Breast epithelium (tissue), 3 donors: Measurements from ENCODE around the gene OR2F1.

Source experiments
- CTCF ChIP-seq, 3 donors: fragments of 450-650 bp; IDR thresholded peaks; one replicate each; pipeline ENCODE4 v1.5.1; 2016 to 2017; ENCODE audit warnings: antibody characterized with exemption in 3 of 3, mild to moderate bottlenecking in 3 of 3, moderate library complexity in 3 of 3
- POLR2A ChIP-seq: fragments of 450-650 bp; IDR thresholded peaks from one replicate; pipeline ENCODE4 v1.6.1; 2016; ENCODE audit warnings: antibody characterized with exemption, mild to moderate bottlenecking, moderate library complexity

- TF ChIP-seq POLR2A (no peak), CTCF (IDR thresholded peaks at IDR 0.05) (no peak)
Measured at GRCh38 chr7:143958781-143959180, 4.1 kb downstream of the OR2F1 start.
